NCI-H446 (cell line): ENCODE data around the gene RALGPS1.

Source experiments
- DNase-seq, 2 experiments: peaks; one replicate each; lab custom pipeline; 2025; lab: John Stamatoyannopoulos, UW

The RALGPS1 gene

DNA sequence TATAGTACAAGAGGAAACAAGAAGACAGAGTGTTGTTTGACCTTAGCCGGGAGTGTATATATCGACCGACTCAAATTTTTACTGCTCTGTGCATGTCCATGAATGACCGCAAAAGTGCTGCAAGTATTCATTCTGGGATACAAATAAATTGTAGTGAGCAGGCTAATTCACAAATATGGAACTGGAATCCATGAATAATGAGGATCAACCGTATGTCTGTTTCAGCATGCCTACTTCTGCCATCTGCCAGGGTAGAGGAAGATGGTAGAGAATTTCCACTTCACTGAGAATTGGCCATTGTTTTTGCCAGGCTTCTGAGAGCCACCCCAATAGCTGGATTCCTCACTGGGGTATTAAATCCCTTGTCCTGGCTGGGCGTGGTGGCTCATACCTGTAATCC, 8.5 kb upstream of the RALGPS1 start:
- DNase-seq, result peak in 1 of 2 experiments; percentile 36

DNA sequence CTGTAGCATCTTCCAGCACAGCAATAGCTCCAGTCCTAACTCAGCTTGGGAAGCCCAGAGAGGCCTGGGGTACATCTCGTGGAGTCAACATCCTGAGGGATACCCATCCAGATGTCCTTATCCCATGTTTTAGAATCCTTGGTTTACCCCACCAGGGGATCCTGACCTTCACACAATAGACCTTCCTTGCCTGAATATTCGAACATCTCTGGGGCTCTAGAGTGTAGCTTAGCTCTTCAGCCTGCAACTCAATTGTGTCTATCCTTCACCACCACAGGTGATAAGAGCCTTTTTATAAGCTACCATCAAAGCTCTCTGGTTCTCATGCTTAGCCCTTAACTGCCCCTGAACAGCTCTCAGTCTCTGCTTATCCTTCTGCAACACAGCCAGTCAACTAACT, 7.5 kb upstream of the RALGPS1 start:
- DNase-seq, result no peak

DNA sequence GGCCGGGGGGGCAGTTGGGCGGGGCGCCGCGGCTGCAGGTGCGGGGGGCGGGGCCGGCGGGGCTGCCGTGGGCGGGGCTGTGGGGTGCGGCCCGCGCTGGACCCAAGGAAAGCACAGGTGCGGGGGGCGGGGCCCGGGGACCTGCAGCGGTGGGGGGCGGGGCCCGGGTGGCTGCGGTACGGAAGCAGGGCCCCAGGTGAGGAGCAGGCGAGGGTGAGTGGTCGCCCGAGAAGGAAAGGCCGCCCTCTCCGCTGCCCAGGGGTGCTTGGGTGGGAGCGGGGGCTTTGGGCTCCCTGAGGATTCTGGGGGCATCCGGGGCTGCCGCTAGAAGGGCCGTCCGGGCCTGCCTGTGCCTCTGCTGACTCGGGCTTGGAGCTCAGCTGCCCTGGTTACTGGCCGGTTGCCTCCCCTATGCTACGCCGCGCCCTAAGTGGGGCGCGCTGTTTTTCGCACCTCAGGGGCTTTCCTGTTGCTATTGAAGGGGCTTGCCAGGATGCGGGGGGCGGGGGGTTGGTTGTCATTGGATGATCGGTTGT, 767 bp downstream of the RALGPS1 start:
- no peak for DNase-seq

DNA sequence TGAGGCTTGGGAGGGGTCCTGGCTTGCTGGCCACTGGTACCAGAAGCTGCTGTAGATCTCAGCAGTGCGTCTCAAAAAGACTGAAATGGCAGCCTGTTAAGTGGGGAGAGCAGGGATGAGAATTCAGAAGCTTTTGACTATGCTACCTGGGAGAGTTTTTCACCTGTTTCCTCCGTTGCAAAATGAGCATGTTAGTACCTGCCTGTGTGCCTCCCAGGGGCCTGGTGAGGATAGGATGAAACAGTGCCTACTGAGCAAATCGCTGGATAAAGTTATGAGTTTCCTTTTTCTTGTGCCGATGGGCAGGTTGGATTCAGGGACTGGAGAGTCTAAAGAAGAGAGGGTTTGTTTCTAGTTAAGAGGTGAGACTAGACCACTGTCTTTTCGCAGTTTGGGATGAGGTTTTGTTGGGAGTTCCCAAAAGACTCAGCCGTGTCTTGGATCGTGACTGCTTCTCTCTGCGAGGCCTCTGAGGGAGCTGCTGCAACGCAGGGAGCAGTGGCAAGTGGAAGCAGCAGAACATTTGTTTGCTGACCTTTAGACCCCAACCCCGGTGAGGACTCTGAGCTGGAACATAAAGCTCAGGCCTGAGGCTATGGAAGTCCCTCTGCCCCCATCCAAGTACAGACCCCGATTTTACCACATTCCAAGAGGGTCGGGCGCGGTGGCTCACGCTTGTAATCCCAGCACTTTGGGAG, 1.4 kb downstream of the RALGPS1 start:
- DNase-seq, result no peak

DNA sequence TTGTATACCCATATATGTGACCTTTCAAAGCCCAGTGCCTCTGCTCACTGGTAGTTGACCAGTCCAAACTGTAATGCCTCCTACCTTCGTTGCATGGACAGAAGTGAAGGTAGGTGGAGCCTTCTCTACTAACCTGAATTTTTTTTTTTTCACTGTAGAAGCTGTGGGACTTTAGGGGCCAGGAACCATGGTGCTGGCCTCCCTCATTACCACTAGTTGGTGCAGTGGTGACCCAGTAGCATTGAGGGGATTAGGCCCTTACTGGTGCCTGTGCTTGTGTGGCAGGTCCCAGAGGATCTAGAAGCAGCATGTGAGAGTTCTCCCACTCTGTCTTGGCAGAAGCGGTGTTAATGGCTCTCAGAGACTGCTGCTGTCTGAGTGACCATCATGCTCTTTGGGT, 2.3 kb downstream of the RALGPS1 start:
- DNase-seq, result no peak

DNA sequence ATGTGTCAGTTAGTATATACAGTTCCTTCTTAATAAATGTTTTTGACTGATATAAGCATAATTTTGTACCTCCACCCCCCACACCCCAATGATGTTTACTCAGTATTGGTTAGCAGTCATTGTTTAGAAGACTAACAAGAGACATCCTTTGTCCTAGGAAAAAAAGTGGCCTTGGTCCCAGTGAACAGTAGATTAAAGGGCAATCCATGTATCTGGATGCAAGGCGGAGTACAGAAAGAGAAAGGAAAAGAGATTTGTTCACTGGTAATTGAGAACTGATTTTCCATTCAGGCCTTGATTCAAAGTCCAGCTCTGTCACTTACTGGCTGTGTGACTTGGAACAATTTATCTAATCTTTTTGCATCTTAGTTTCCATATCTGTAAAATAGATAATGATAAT, 4.6 kb downstream of the RALGPS1 start:
- DNase-seq, result no peak

DNA sequence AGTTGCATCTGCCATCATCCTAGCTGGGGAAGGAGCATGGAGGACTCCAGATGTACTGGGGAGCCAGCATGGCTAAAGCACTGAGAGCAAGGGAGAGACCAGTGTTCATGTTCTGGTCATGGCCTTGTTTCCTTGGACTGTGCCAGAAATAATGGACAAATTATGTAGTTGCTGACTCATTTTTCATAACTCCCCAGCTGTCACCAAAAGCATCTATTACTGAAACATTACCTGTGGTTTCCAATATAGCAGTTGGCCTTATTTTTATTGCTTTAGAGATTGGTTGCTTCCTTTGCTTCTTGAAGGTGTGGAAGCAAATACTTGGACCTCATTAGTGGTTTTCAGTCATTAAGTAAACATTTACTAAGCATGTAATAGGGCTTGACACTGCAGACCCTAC, 11.3 kb downstream of the RALGPS1 start:
- DNase-seq, result no peak

DNA sequence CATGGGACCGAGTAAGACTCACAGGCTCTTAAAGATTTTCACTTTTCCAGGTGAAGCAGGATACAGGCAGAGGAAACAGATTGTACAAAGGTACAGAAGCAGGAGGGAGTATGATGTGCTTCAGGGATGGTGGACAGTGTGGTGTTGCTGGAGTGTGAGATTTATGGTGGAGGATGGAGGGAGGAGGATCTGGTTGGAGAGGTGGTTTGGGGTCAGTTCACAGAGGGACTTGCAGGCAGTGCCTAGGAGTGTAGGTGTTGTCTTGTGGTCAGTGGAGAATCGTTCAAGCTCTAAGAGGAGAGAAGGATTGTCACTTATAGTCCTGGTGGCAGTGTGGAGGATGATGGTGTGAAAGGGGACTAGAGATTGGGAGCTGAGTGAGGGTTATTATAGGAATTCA, 11.8 kb downstream of the RALGPS1 start:
- no peak for DNase-seq

DNA sequence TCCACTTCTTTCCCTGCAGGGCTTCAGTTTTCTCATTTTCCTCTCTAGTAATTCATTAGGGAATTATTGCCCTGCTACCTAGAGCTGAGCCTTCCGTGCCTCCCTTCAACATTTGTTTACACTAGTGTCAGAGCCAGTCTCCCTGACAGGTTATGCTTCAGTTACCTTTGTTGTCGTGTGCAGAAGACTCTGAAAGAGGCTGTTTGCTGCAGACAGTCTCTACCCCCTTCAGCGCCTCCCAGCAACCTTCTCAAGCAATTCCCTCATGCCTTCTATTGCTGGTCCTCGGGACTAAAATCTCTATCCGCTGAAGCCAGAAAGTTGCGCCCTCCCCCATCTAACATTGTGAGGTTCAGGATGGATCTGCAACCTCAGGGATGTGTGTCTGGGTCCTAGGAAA, 12.8 kb downstream of the RALGPS1 start:
- no peak for DNase-seq

DNA sequence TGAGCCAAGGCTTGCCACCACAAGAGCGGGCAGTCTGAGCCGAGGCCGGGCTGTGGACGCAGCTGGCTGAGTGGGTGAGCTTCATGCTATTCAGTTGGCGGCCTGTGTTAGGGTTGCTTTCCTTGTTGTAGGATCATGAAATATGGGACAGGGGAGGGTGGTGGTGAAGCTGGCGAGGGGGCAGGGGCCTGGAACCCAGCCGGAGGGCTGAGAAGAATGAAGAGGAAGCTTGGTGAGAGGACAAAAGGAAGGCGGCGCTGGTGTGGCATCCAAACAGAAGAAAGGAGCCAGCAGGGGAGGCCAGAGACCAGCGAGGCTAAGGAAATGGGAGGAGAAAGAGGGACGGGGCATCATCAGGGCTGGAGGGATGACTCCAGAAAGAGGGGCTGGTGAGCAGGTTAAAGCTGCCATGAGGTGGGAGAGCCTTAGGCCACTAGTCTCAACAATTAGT, 18.3 kb downstream of the RALGPS1 start:
- DNase-seq, result no peak

DNA sequence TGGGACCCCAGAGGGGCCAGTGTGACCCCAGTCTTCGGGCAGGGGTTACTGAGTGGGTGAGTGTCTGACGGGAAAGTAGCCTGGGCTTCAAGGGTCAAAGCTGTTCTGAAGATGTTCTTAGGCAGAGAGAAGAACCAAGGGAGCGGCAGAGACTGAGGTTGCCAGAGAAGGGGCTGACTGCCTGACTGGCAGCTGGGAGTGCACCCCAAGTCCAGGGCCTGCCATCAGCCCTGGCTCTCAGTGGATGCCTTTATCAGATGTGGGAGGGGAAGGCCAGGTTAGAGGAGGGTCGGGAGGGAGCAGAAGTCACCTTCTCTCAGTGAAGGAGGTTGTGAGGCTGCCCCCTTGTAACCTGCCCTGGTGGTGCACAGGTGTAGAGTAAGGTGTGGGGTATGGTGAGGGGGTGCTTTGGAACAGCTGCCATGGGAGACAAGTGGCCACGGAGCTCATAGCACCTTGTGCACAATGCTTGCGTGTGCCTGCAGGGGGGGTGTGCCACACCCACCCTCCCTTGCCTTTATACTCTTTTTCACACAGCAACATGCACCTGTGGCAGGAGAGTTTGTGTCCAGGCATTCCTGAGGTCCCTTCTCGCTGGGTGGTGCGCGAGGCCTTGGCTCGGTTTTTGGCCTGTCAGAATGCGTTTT, 18.9 kb downstream of the RALGPS1 start:
- no peak for DNase-seq

DNA sequence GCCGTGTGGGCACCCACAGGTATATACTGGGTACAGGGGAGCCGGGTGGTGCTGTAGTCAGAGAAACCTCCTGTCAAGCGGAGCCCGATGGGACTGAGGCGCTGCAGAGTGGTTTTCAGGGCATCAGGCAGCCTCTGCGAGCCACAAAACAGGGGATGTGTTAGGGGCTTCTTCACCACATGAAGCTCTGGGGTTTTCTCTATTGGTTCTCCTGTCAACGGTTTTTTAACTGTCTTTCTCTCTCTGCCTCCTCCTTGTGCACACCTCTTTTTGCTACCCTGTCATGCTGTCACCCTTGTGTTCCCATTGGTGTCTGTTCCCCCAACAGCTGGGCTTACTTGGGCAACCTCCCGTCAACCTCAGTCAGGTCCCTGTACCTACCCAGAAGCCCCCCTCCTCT, 19.9 kb downstream of the RALGPS1 start:
- no peak for DNase-seq

DNA sequence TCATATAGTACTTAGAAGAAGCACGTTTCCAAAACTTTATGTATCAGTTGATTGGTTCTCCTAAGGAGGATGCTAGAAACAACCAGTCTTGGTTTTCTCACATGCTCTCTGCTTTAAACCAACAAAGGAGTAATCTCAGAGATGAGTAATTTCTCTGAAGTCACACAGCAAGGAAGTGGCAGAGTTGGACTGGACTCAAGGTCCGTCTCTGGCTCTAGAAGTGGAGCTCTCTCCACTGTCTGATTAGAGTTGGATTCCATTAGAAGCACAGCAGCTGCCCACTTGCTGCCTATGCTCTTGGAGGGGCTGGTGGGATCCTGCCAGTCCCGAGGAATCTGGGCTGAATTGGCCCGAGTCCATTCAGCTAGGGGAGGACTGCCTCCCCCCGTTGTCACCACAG, 21.0 kb downstream of the RALGPS1 start:
- no peak for DNase-seq

DNA sequence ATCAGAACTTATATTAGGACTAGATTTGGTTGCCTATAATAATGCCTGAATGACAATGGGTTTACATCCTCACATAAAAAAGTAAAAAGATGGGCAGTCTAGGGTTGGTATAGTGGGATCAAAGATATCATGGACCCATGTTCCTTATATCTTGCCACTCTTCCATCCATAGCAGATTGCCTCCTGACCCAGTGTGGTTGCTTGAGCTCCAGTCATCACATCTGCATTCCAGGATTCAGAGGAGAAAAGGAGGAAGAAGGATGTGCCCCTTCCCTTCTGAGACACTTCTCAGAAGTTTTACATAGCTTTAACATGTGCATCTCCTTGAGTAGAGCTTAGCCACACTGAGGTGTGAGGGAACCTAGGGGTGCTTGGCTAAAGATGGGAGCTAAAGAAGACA, 22.9 kb downstream of the RALGPS1 start:
- DNase-seq, result no peak

DNA sequence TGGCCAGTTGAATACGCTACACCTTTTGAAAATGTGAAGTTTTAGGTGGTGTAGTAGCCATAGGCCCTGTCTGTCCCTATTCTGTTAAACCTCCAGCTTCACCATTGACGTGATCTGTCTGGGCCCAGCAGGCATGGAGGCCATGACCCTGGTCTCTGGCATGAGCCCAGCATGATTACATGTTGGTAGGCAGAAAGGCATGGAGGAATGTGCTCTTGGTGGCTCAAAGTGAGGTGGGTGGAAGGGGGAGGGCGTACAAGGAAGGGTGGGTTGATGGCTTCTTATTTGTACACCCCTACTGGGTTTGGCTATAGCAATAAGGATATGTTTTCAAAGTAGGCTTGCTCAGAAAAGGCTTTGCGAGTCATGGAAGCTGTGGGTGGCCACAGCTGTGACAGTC, 23.7 kb downstream of the RALGPS1 start:
- DNase-seq, result no peak

DNA sequence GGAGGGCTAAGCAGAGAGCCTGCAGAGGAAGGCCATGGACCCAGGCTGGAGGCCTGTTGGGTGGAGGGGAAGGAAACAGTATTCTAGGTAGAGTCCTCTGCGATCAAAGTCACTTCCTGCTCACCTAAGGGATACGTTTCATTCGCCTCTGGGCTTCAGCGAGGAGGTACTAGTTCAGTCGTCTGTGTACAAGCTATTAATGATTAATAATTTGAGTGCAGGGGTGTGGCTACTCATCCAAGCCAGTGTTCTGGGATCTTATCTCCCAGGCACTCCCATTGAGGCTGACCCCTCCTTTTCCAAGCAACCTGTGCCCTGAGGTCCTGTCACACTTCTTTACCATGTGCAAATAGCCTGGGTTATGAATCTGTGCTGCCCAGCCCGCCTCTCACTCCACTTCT, 25.2 kb downstream of the RALGPS1 start:
- DNase-seq, result no peak

DNA sequence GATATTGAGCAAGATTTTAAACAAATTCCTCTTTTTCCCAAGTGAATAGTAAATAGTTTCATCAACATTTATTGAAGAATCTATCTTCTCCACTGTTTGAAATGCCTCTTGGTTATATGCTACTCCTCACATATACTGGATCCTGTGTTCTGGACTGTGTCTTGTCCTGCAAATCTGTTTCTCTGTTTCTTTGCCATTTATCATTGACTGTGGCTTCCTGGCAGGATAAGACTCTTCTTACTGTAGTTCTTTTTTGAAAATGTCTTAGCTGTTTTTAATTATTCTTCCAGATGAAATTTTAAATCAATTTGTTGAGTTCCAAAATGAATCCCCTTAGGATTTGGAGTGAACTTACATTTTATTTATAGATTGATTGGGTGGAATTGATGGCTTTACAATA, 27.8 kb downstream of the RALGPS1 start:
- DNase-seq, result no peak

DNA sequence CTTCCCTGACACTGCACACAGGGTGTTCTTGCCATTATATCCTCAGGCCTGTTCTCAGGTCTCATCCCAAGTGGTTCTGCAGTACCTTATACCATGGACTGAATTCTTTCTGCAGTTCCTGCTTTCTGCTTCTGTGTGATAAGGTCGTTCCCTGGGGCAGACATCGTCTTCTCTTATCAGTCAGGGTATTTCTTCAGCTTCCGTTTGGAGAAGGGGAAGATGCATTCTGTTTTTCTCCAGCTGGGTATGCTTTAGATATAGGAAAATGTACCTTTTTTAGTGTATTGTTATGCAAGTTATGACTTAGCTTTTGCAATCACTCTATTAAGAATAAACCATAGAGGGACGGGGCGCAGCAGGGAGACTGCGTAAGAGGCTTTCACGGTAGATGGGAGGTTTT, 31.1 kb downstream of the RALGPS1 start:
- DNase-seq, result no peak

DNA sequence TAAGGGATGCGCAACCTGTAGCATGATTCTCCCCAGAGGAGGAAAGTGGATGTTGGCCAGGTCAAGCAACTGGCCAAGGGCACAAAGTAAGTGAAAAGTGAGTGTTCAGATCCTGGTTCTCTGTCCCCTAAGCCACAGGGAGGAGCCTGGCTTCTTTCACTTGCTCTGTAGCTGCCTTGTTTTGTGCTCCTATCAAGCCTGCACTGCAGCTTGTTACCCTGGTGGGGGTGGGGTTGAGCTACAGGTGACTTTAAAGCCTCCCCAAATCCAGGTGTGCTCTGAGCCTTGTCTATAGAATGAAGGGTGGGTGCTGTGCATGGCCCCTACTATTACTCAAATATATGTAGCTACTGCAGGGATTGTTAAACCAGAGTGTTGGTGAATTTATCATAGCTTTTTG, 32.9 kb downstream of the RALGPS1 start:
- DNase-seq, result no peak

DNA sequence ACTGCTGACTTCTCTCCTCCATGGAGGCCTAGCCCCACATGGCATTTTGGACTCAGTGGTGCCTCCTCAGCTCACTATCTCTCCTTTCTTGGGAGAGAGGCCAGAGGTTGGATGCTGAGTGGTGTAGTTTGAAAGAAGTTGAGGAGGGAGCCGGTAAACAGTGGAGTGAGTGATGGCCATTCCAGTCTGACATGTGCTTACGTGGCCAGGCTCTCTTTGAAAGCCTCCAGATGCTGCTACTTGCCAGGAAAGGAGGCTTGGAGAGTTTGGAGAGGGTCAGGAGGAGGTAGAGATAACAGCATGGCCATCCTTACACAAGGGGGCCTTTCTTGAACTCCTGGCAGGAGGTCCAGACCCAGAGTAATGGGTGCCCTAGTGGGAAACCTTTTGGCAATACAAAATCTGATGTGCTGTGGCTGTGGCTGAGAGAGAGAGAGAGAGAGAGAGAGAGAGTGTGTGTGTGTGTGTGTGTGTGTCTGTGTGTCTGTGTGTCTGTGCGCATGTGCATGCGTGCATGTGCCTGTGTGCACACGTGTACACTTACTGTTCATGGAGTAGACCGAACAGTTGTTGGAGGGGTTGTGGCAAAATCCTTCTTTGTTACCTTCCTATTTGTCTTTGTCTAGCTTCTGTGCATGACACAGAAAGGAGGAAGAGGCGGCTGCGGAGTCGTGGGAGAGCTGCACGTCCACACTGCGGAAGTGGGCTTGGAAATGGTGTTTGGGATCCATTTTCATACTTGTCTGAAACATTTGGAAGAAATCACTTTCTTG, 37.8 kb downstream of the RALGPS1 start:
- DNase-seq, result no peak

DNA sequence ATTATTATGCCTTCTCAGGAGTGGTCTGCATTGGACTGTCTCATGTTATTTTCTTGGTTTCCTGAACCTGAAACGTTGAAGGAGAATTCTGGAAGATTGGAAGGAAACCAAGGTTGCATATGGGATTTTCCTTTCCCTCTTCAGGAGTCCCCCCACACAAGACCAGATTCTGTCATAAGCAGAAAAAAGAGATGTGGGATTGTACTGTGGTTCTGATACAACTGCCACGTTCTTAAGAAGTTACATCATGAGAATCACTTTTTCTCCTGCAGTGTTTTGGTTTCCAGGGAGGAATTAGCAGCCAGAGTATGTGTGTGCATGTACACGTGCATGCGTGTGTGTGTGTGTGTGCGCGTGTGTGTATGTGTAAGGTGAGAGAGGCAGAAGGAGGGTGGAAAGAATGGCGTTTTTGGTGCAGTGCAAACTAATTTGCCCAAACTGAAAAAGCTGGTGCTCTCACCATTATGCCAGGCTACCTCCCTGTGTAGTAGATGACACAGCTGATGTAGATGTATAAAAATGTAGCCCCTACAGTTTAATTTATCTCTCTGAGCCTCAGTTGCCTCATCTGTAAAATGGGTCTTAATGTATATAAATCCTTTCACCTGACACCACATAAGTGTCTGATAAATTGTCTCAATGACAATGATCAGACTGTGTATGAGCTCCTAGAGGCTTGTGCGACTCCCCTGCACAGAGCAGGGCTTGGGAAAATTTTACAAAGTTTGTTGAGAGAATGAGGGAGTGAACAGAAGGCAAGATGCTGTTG, 38.6 kb downstream of the RALGPS1 start:
- no peak for DNase-seq

DNA sequence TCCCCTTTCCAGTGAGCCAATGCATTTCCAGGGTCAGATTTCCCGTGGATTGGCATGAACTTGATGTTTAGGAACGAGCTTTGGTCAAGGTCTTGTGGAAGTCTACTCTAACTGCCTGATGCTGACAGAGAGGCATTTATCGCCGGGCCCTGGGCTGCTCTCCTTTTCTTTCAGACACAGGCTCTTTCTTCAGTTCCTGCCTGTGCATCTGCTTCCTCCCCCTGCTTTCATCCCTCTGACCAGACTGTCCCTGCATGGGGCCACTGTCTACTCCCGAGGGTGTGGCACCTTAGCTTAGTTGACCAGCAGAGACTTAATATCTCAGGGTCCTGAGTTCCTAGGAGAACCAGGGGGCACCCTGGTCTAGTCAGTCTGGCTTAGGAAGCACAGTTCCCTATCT, 41.2 kb downstream of the RALGPS1 start:
- no peak for DNase-seq
